ENCODE results near the gene MAD1L1. TPM values are rescaled to one million over a fixed set of nuclear protein-coding genes. Genes with fewer than 3 reads are reported as not detected.

The MAD1L1 gene
- total RNA-seq, 1 experiment from 2014 or later, result 50.8 TPM

DNA sequence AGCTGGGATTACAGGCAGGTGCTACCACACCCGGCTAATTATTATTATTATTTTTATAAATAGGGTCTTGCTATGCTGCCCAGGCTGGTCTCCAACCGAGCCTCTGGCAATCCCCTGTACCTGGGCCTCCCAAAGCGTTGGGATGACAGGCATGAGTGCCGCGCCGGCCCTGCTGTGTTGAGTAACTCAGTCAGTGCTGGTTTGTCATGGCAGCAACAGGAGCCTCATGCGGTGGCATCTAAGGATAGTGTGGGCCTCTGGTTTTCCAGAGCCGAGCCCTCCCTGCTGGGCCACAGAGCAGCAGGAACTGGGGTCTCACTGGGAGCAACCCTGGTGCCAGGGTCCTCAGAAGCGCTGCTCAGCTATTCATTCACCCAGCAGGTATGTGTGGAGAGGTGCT, 318.0 kb downstream of the MAD1L1 start:
- Histone ChIP-seq H2AFZ (no peak overlapping the region), H3K9me2 (ENCODE audit: insufficient read depth) (no peaks in the 10 kb centered on the region), H3K9me3 (ENCODE audit: insufficient read depth, low read depth) (no peaks in the 10 kb centered on the region), H3K27me3 (ENCODE audit: insufficient read depth, low read depth) (no peaks in the 10 kb centered on the region), H3K27ac (no peak overlapping the region), H3F3A (ENCODE audit: insufficient read depth, low read depth) (no peaks in the 10 kb centered on the region), H3K4me2 (no peak overlapping the region), H3K36me3 (ENCODE audit: low read depth) (no peaks in the 10 kb centered on the region), H4K20me1 (ENCODE audit: insufficient read depth) (peaks cover 7% of the 10 kb centered on the region; the same call in 1 of the 2 replicates), H3K4me3 (no peak overlapping the region), H3K79me2 (ENCODE audit: low read depth) (no peaks in the 10 kb centered on the region), H3K4me1 (replicated peaks; ENCODE audit: insufficient read depth) (no peaks in the 10 kb centered on the region)
- intact Hi-C loops (cut with micrococcal nuclease; ENCODE audit: unreplicated experiment), result no loop called here
- ChIA-PET POLR2A (ENCODE audit: unreplicated experiment) (no interaction called here), CTCF (no interaction called here)
- DNase-seq, result no peak
- BruUV-seq (replicated peaks), result no TSS peak
- TF ChIP-seq, protein P1, sequence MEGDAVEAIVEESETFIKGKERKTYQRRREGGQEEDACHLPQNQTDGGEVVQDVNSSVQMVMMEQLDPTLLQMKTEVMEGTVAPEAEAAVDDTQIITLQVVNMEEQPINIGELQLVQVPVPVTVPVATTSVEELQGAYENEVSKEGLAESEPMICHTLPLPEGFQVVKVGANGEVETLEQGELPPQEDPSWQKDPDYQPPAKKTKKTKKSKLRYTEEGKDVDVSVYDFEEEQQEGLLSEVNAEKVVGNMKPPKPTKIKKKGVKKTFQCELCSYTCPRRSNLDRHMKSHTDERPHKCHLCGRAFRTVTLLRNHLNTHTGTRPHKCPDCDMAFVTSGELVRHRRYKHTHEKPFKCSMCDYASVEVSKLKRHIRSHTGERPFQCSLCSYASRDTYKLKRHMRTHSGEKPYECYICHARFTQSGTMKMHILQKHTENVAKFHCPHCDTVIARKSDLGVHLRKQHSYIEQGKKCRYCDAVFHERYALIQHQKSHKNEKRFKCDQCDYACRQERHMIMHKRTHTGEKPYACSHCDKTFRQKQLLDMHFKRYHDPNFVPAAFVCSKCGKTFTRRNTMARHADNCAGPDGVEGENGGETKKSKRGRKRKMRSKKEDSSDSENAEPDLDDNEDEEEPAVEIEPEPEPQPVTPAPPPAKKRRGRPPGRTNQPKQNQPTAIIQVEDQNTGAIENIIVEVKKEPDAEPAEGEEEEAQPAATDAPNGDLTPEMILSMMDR (conservative IDR thresholded peaks at IDR 0.05), result no peak
- TF ChIP-seq EZH2 (IDR thresholded peaks at IDR 0.05; ENCODE audit: low read depth), result no peak

DNA sequence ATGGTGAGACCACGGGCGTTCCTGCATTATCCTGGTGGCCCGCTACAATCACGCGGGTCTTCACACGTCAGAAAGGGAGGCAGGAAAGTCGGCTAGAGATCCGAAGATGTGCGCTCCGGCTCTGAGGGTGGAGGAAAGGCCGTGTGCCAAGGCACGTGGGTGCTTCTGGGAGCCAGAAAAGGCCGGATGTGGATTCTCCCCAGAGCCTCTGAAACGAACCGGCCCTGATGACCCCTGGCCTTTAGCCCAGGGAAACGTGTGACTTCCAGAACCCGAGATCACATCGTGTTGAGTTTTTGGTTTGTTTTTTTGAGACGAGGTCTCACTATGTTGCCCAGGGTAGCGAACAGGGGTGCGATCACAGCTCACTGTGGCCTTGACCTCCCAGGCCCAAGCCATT, 318.4 kb downstream of the MAD1L1 start:
- H3K36me3 ChIP-seq (ENCODE audit: low read depth), result no peaks in the 10 kb centered on the region
- ChIA-PET CTCF (no interaction called here), POLR2A (ENCODE audit: unreplicated experiment) (no interaction called here)
- intact Hi-C loops (cut with micrococcal nuclease; ENCODE audit: unreplicated experiment), result no loop called here
- no peaks in the 10 kb centered on the region for H3K79me2 ChIP-seq (ENCODE audit: low read depth)
- peaks cover 7% of the 10 kb centered on the region; the same call in 1 of the 2 replicates for H4K20me1 ChIP-seq (ENCODE audit: insufficient read depth)
- no TSS peak for BruUV-seq (replicated peaks)
- TF ChIP-seq EZH2 (IDR thresholded peaks at IDR 0.05; ENCODE audit: low read depth), result no peak
- TF ChIP-seq, protein P1 (conservative IDR thresholded peaks at IDR 0.05), result no peak
- H2AFZ ChIP-seq, result no peak overlapping the region
- no peaks in the 10 kb centered on the region for H3F3A ChIP-seq (ENCODE audit: insufficient read depth, low read depth)
- H3K9me2 ChIP-seq (ENCODE audit: insufficient read depth), result no peaks in the 10 kb centered on the region
- H3K27ac ChIP-seq, result no peak overlapping the region
- no peak overlapping the region for H3K4me3 ChIP-seq
- no peaks in the 10 kb centered on the region for H3K27me3 ChIP-seq (ENCODE audit: insufficient read depth, low read depth)
- no peaks in the 10 kb centered on the region for H3K4me1 ChIP-seq (replicated peaks; ENCODE audit: insufficient read depth)
- no peaks in the 10 kb centered on the region for H3K9me3 ChIP-seq (ENCODE audit: insufficient read depth, low read depth)
- H3K4me2 ChIP-seq, result no peak overlapping the region
- DNase-seq, result no peak

GRCh38 chr7:1913466-1914282, 319.1 kb downstream of the MAD1L1 start:
- TF ChIP-seq, protein P1 (conservative IDR thresholded peaks at IDR 0.05), result no peak
- TF ChIP-seq EZH2 (IDR thresholded peaks at IDR 0.05; ENCODE audit: low read depth), result no peak
- H3K9me3 ChIP-seq (ENCODE audit: insufficient read depth, low read depth), result no peaks in the 10 kb centered on the region
- intact Hi-C loops (cut with micrococcal nuclease; ENCODE audit: unreplicated experiment), result no loop called here
- POLR2A ChIA-PET (ENCODE audit: unreplicated experiment), result no interaction called here
- H3K4me2 ChIP-seq, result no peak overlapping the region
- no peaks in the 10 kb centered on the region for H3K4me1 ChIP-seq (replicated peaks; ENCODE audit: insufficient read depth)
- H4K20me1 ChIP-seq (ENCODE audit: insufficient read depth), result peaks cover 7% of the 10 kb centered on the region; the same call in 1 of the 2 replicates
- H2AFZ ChIP-seq, result no peak overlapping the region
- H3K4me3 ChIP-seq, result no peak overlapping the region
- no peaks in the 10 kb centered on the region for H3K9me2 ChIP-seq (ENCODE audit: insufficient read depth)
- no peaks in the 10 kb centered on the region for H3F3A ChIP-seq (ENCODE audit: insufficient read depth, low read depth)
- no TSS peak for BruUV-seq (replicated peaks)
- no peak overlapping the region for H3K27ac ChIP-seq
- CTCF ChIA-PET, result no interaction called here
- DNase-seq, result no peak
- H3K27me3 ChIP-seq (ENCODE audit: insufficient read depth, low read depth), result no peaks in the 10 kb centered on the region
- no peaks in the 10 kb centered on the region for H3K79me2 ChIP-seq (ENCODE audit: low read depth)
- no peaks in the 10 kb centered on the region for H3K36me3 ChIP-seq (ENCODE audit: low read depth)

All from PC-9 (cell line).